Amniotic stem cell (primary cell): ENCODE data around the gene SUPT16H.
"Not testable (repeated sequence)": the region's sequence is repeated elsewhere in the genome, so short reads cannot be mapped to it uniquely, and the experiment has no call there.

Experiments used
- DNase-seq: peaks from one replicate; lab custom pipeline; 2025; lab: John Stamatoyannopoulos, UW

The SUPT16H gene

DNA sequence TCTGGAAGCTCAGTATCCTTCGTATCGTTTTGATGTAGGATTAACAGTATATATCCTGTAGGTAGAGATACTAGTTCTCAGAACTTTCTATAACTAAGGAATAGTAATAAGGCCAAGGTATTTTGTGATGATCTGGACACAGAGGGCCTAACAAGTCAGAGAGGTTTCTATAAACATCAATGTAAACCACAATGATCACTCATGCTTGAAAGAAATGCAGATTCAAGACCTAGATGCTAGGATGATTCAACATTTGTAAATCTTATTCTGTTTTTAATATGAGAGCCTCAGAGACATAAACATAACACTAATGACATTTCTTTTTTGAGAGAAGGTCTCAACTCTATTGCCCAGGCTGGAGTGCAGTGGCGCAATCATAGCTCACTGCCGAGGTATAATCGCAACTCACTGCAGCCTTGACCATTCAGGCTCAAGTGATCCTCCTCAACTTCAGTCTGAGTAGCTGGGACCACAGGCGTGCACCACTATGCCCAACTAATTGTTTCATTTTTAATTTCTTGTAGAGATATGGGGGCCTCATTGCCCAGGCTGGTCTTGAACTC lies 16.2 kb downstream of the SUPT16H start:
- no peak for DNase-seq

DNA sequence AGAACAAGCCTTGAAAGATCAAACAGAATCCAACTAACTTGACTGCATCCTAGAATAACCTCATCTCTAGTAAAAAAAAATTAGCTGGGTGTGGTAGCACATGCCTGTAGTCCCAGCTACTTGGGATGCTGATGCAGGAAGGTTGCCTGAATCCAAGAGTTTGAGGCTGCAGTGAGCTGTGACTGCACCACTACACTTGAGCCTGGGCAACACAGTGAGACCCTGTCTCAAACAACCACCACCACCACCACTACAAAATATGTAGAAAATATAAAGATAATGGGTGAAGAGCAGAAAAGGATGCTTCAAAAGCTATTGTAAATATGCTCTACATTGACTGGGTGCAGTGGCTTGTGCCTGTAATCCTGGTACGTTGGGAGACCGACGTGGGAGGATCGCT lies 27.3 kb downstream of the SUPT16H start:
- no peak for DNase-seq

DNA sequence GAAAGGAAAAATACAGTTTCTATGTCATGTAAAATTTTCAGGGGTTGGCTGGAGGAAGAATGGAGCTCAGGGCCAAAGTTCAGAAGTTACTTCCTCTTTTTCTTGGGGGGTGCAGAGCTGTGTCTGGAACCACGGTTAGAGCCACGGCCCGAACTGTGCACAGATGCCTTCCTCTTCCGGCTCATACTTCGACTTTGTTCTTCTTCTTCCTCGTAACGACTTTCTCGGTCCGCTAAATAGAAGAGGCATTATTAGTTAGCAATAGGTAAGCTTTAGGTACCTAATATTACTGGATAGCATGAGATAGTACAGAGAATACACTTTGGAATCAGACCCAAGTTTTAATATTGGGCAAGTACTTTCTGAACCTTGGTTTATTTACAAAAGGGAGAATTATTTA lies 31.2 kb downstream of the SUPT16H start:
- no peak for DNase-seq

DNA sequence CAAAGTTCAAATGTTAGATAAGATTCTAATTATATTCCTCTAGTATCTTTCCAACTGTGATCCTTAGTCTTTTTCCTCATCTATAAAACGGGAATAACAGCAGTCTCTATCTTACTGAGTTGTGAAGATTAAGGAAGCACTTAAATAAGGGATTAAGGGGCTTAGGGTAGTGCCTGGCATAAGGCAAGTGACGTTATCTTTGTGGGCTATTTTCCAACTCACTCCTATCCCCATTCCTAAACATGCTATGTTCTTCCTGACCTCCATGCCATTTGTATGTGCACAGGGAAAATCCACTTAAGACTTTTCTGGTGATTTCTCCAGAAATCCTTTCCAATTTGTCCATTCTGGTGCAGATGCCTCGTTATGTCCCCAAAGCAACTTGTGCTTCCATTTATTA lies 33.3 kb downstream of the SUPT16H start:
- no peak for DNase-seq

DNA sequence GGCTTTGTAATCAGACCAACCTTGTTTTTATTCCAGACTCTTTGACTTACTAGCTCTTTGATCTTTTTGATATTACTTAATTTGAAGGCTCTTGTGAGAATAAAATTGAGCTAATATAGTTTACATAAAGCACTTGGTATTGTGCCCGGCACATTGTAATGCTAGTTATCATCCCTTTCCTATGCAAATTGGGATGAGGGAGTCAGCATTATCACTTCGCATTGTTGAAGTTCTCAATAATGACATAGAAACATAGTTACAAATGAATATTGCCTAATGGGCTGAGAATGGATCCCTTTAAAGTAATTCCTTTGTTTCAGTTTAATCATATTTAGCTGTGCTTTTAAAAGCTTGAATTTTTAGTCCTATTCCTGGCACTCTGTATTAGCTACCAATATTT lies 36.6 kb downstream of the SUPT16H start:
- DNase-seq: no peak

DNA sequence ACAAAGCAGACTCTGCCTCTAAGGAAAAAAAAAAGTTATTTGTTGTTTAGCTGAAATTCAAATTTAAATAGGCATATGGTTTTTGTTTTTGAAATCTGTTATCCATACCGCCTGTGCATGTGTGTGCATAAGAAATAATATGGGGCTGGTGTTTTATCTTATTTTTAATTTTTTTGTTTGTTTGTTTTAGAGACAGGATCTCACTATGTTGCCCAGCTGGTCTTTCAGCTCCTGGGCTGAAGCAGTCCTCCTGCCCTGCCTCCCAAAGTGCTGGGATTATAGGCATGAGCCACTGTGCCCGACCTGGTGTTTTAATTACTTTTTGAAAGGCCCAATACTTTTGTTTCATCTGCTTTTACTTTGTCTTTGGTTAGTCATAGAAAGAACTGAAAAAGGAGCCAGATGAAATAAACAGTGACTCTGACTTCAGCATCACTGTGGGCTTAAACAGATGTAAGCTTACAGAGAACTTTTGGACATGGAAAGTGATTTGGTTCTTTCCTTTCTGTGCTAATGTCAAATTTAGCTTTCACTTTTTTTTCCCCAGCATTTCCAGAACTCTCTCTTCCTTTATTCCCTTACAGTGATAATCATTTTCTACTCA lies 37.2 kb downstream of the SUPT16H start:
- DNase-seq: no peak

DNA sequence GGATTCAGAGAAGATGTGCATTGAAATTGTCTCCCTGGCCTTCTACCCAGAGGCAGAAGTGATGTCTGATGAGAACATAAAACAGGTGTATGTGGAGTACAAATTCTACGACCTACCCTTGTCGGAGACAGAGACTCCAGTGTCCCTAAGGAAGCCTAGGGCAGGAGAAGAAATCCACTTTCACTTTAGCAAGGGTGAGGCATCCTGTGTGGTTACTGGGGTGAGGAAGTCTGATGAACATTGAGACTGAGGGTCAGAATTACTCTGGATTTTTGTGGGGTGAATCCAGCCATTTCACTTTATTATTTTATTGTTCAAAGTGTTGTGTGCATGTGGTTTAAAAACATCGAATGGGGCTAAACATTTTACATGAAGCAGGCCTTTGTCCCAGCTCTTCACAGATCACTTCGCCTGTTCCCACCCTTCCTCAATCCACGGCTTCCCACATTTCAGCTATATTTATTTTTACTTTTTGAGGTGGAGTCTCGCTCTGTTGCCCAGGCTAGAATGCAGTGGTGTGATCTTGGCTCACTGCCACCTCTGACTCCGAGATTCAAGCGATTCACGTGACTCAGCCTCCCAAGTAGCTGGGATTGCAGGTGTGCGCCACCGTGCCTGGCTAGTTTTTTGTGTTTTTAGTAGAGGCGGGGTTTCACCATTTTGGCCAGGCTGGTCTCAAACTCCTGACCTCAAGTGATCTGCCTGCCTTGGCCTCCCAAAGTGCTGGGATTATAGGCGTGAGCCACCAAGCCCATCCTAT lies 40.6 kb downstream of the SUPT16H start:
- no peak for DNase-seq

DNA sequence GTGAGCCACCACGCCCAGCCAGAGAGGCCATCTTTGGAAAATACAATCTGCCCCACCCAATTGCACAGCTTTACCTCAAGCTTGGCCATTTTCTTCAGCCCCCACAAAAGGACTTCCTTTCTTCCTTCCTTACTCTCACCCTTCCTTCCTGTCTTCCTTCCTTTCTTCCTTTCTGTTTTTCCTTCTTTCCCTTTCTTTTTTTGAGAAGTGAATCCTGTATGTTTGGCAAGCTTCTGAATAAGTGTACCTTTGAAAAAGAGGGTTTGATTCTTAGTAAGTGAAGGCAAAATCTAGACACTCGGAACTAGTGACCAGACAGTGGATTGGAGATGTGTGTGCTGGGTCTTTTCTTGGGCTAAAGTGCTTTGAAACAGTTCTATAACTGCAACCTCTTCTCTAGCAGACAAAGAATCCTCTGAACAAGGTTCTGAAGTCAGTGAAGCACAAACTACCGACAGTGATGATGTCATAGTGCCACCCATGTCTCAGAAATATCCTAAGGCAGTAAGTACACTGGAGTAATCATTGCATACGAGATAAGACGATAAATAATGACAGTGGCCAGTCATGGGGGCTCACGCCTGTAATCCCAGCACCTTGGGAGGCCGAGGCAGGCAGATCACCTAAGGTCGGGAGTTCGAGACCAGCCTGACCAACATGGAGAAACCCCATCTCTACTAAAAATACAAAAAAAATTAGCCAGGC lies 49.5 kb downstream of the SUPT16H start:
- DNase-seq: no peak

DNA sequence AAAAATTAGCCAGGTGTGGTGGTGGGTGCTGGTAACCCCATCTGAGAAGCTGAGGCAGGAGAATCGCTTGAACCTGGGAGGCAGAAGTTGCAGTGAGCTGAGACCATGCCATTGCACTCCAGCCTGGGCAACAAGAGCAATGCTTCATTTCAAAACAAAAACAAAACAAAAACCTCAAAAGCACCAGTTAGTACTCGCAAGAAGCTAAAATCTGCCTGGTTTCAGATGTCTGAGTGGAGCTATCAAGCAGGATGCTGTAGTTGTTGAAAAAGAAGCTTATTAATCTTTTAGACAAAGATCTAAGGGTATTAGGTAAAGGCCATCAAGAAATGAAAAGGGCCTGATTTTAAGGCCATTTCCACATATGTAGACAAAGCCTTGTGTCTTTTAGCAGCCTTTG lies 50.9 kb downstream of the SUPT16H start:
- DNase-seq: no peak

DNA sequence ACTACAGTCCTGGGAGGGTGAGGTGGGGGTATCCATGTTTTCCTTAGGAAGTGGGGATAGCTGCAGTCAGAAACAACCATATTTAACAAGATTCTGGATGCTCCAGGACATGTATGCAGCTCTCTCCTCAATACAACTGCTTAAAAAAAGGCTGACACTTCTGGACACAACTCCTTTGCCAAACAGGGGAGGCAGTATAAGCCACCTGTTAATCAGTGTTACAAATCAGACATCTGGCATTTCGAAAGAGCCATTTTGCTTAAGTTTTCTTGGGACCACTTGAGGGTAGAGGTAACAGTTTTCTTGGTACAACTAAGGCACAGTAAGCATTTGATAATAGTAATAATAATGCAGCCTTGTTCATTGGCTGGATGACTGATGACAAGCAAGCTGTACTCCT lies 56.8 kb downstream of the SUPT16H start:
- DNase-seq: no peak

DNA sequence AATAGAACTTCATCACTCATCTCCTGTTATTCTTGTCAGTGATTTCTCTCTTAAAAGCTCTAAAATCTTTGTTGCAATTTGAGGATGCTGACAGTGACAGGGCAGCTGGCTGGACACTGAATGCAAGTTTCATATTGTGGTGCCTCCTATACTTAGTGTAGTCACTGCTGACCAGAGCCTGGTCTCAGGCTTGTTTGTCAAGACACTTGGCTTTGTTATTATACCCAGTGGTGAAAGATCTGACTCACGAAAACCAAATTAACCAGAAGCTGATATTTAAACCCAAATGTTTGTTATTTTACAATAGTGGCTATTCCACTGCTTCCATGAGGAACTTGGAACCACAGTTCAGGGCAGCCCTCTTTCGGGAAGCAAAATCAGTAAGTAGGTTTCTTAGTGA lies 61.1 kb downstream of the SUPT16H start:
- no peak for DNase-seq

DNA sequence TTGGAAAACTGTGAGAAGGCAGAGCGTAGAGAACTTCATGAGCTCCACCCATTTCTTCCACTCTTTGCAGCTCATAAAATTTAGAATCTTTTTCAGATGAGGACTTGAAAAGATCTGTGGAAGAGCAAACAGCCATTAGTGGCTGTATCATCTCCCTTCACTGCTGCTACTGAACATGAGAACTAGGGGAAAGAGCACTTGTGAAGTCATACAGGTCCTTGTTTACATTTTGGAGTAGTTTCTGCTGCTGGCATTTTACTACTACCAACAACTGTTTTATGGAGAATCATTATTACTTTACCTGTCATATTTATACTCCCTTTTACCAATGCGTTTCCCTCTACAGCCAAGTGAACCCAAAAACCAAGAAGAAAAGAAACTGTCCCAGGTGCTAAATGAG lies 62.9 kb downstream of the SUPT16H start:
- DNase-seq: no peak

DNA sequence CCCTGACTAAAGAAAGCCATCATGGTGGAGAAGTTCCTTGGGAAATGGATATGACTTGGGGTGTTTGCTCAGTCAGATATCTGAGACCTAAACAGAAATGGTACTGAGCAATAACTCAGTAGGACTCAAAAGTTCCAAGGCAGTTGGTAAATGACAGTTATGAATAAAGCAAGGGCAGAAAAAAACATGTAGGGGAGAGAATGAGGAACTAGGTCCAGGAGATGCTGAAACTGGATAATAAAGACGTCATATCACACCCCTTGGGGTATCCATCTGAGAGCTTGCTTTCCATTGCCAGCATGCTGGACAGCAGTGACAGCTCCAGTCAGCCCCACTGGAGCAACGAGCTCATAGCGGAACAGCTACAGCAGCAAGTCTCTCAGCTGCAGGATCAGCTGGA lies 66.4 kb downstream of the SUPT16H start:
- DNase-seq: no peak

DNA sequence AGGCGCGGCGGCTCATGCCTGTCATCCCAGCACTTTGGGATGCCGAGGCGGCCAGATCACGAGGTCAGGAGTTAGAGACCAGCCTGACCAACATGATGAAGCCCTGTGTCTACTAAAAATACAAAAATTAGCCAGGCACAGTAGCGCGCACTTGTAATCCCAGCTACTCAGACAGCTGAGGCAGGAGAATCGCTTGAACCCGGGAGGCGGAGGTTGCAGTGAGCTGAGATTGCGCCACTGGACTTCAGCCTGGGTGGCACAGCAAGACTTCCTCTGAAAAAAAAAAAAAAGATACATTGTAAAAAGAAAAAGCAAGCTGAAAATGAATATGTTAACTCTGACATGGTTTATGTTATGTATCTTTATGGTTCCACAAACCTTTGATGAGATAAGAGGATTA lies 70.3 kb downstream of the SUPT16H start:
- no peak for DNase-seq

DNA sequence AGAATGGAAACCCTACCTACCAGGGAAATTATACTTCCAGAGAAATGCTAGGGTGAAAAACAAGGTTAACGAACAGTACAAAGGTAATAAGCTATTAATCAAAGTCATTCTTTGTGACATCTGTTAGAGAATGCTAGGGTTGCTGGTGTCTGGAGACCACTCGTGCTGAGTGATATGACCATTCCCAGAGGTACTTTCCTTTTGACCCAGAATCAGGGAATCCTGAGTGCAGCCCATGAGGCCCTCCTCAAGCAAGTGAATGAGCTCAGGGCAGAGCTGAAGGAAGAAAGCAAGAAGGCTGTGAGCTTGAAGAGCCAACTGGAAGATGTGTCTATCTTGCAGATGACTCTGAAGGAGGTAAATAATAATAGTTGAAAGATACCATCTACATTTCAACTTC lies 72.2 kb downstream of the SUPT16H start:
- no peak for DNase-seq

DNA sequence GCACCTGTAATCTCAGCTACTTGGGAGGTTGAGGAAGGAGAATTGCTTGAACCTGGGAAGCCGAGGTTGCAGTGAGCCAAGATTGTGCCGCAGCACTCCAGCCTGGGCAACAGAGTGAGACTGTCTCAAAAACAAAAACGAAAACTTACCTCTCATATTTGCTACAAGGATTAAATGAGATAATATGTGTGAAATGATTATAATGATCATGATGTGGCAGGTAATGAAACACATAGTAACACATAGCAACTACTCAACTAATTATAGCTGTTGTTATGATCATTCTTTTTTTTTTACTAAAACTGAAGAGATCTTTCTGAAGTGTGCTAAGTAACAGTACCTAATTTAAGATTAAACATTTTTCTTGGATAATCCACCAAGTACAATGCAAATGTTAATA lies 73.9 kb downstream of the SUPT16H start:
- no peak for DNase-seq

DNA sequence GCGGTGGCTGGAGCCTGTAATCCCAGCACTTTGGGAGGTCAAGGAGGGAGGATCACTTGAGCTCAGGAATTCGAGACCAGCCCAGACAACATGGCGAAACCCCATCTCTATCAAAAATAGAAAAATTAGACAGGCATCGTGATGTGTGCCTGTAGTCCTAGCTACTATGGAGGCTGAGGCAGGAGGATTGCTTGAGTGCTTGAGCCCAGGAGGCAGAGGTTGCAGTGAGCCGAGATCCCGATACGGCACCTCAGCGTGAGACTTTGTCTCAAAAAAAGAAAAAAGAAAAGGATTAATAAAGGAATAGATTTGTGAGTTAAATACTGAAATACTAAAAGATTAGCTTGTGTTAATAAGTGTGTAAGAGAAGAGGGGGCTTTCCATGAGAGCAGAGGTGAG lies 74.6 kb downstream of the SUPT16H start:
- no peak for DNase-seq

DNA sequence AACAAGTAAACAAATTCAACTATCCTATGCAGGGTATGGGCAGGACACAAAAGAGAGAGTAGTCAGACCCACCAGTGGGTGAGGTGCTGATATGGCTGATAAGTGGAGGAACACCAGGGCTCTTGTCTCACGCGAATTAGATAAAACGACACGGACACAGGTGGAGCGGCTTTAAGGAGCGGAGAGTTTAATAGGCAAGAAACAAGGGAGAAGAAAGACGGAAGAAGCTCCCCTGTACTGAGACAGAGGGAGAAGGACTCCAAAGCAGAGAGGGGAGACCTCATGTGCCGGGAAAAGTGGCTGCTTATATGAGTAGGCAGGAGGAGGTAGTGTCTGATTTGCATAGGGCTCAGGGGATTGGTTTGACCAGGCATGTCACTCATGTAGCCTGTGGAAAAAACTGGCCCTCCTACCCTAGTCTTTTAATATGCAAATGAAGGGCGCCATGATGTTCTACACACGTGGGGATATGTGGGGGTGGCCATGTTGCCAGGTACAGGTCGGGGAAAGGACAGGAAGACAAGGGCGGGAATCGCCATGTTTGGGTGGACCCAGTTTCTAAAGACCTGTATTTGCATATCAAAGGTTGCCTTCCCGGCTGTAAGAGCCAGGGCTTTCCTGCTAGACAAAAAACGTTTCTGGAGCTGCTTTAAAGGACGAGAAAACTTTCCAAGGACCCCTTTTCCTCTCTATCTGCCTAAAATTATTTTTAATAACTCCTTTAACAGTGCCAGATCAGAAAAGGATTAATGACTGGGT lies 75.2 kb downstream of the SUPT16H start:
- DNase-seq: peak; percentile 20

DNA sequence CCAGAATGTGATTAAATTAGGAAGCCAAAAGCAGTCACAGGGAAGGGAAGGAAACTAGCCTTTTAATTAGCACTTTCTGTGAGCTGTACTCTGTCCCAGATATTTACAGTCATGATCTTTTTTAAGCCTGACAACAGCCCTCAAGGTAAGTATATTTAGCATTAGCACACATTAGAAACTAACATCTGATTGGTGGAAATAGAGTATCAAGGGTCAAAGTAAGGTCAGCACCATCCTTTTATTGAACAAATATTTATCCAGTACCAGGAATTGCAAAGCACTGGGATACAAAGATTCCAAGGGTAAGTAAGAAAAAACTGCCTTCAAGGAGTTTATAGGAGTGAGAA lies 75.7 kb downstream of the SUPT16H start:
- DNase-seq: no peak

DNA sequence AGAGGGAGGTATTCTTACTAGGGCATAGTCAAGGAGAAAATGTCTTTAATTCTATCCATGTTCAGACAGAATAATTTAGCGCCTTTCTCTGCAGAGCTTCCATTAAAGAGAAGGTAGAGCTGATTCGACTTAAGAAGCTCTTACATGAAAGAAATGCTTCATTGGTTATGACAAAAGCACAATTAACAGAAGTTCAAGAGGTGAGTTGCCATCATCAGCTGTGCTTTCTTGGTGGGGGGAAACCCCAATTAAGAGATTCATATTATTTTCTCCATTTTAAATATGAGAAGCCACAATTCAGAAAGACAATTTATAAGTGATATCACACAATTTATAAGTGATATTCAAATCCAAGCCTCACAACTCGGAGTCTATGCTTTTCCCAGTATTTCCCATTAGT lies 76.2 kb downstream of the SUPT16H start:
- DNase-seq: no peak

DNA sequence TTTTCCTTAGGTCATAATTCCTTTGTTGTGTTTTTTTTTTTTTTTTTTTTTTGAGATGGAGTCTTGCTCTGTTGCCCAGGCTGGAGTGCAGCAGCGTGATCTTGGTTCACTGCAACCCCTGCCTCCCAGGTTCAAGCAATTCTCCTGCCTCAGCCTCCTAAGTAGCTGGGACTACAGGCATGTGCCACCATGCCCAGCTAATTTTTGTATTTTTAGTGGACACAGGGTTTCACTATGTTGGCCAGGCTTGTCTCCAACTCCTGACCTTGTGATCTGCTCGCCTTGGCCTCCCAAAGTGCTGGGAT lies 81.0 kb downstream of the SUPT16H start:
- not testable (repeated sequence) for DNase-seq

DNA sequence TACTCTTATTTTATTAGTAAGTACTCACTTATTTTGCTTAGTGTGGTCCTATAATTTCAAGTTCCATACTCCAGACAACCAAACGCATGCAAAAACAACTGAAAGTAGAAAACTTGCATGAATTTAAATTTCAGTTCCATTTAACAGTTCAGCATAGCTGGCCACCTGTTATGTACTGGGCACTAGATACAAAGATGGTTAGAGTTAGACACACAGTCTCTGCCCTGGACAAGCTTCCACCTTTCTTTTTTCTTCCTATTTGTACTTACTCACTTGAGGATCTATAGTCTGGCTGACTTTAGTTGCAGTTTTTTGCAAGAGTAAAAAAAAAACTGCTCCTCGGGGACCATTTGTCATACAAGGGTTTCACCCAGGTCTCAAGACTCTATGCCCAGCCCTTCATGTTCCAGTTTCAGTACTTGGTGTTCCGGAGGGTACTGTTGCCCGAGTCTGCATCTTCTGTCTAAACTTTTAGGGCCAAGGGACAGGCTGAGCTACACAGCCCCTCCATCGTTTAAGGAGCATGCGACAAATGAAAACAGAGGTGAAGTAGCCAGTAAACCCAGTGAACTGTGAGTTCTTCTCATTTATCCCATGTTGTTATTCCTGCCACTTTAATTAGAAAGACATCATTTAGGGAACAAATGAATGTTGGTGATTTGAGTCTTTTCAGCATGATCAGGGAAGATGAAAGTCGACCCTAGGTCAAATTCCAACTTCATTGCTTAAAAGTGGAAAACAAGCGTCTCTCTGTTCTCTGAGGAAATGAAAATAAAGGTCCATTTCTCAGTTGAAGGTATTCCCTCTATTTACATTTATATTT lies 81.6 kb downstream of the SUPT16H start:
- DNase-seq: no peak
